NCI-H1694 treated with DMSO at 0.1 percent for 48 hours (cell line): ENCODE results near the gene ADGRF4.

Source experiments
- DNase-seq: peaks from one replicate; lab custom pipeline; 2025; lab: John Stamatoyannopoulos, UW

Gene ADGRF4, protein sequence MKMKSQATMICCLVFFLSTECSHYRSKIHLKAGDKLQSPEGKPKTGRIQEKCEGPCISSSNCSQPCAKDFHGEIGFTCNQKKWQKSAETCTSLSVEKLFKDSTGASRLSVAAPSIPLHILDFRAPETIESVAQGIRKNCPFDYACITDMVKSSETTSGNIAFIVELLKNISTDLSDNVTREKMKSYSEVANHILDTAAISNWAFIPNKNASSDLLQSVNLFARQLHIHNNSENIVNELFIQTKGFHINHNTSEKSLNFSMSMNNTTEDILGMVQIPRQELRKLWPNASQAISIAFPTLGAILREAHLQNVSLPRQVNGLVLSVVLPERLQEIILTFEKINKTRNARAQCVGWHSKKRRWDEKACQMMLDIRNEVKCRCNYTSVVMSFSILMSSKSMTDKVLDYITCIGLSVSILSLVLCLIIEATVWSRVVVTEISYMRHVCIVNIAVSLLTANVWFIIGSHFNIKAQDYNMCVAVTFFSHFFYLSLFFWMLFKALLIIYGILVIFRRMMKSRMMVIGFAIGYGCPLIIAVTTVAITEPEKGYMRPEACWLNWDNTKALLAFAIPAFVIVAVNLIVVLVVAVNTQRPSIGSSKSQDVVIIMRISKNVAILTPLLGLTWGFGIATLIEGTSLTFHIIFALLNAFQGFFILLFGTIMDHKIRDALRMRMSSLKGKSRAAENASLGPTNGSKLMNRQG

GRCh38 chr6:47698342-47698787 is at the start of gene ADGRF4:
Gene ADGRF4 (plus strand): TSS chr6:47698580. CDS start chr6:47707246, 8,666 bp downstream.
- no peak for DNase-seq

- no peak for DNase-seq
Observed at GRCh38 chr6:47650553-47651432, 47.6 kb upstream of the ADGRF4 start.

DNA sequence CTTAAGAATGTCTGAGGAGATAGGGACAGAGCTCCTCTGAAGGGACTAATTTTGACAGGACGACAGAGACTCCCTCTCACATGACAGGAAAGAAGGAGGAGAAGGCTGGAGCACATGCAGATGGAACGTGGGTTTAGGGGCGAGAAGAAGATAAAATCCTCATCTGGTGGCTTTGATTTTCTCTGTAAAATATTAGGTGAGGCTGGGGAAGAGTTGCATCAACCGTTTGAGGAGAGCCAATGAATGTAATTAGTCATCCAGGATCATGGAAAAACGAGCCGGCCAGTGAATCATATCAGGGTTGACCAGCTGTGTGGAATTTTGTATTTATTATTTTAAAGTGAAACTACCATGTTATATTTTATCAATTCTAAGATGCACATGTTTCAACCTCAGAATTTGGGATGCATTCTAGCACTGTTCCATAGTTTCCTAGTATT is 46.9 kb upstream of the ADGRF4 start:
- no peak for DNase-seq

- DNase-seq, result no peak
Observed at GRCh38 chr6:47653706-47654105, 44.7 kb upstream of the ADGRF4 start.

DNA sequence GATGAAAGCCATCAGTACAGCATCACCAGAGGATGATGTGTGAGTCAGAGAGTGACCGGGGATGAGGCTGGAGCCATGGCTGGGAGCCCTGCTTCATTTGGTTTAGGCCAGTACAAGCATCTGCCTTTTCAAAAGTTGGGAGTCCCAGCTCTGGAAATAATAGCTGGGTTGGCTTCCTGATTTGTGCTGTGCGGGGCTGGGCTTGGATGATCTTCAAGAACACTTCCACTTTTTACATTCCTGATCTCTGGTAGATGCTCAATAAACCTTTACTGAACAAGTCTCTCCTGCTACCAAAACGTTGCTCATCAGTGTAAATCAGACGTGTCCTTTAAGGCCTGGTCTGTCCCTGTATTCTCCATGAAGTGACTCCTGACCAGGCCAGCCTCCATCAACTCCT is 44.1 kb upstream of the ADGRF4 start:
- DNase-seq, result no peak

DNA sequence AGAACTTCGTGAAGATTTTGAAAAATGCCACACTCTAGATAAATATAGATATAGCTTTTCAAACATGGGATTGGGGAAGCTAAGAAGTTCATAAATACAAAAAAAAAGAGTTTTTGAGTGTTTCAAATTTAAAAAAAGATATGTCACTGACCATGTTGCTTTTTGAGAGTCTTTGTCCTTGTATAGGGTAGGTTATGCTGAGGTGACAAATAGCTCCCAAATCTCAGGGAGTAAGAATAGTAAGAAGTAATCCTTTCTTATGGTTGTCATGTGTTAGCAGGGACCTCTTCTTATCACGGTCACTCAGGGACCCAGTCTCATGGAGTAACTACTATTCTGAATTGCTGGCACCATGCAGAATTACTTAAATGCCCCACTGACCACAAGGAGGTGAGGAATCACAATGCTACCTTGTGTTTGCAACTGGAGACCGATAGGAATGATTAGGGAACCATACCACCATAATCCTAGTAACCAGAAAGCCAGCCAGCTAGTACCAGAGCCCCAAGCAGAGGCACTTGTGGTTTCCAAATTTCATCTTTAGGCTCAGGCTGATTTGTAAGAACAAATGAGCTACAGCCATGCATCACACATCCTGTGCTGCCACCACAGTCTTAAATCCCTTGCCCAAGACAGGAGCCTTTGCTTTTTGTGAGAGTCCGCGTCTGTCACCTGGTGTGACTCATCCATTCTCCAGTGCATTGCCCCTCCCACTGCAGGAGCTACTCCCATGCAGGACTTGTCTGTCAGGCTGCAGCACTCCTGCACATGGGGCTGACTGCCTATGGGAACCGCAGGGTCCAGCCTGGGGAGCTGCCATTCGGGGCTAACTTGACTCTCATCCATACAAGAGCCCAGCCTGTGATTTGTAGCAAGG is 42.4 kb upstream of the ADGRF4 start:
- no peak for DNase-seq

GRCh38 chr6:47661960-47662359 is 36.4 kb upstream of the ADGRF4 start:
- DNase-seq, result no peak

DNA sequence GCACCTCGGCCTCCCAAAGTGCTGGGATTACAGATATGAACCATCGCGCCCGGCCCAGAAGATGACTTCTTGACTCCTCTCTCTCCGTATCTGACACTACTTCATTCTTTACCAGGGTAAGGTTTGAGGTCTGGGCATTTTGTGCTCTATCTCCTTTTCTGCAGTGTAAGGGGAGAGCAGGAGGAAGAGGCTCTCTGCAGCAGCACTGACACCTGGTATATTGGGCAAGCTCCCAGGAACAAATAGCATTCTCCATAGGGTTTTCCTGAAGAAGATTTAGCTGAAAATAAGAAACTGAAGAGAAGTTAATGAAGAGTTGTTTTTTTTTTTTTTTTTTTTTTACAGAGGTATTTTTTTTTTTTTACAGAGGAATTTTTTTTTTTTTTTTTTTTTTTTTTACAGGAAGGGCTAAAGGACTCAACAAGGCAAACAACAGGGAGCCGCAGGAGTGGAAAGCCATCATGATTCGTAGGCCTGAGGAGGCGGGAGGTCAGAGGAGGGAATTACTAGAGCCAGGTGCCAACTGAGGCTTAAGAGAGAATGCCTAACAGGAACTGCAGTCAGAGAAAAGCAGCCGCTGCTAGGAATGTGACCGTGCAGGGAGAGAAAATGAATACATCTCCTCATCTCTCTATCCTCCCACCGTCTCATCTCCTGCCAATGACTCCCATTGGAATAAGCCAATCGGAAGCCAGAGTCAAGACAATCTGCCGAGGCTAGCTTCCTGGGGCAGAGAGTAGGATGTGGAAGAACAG is 34.7 kb upstream of the ADGRF4 start:
- no peak for DNase-seq

- no peak for DNase-seq
Observed at GRCh38 chr6:47665112-47665511, 33.3 kb upstream of the ADGRF4 start.

DNA sequence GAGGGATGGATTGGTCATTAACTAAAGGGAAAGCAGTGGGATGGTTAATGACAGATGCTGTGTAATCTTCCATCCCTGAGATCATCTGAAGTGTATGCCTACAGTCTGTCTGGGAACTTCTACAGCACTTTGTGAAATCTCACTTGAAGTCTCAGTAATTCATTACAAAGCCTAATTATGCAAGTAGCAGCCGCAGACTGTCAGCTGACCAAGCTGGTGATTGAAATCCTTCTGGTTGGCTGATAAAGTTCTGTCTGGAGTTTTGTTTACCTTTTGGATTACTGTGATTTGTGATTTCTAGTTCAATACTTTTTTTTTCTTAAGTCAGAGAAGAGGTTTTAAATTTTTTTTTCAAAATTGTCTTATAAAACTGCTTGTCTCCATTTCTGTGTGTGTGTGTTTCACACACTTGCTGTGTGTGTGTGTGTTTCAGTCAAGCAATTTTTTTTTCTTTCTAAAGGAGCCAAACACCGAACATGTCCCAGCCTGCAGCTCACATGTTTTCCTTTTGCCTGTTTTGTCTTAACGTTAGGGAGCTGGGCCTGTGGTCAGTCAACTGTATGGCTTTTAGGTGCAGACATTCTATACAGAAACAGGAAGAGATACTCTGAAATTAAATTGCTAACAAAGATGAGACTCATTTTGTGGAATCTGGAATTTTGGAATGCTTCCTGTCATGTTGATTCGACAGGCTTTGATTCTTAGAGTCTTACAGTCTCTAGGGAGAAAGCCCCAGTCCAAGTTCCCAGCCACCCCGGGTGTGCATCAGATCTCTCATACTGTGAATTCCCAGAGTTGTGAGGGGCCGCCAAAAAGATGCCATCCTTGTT is 28.5 kb upstream of the ADGRF4 start:
- no peak for DNase-seq

GRCh38 chr6:47670851-47671250 is 27.5 kb upstream of the ADGRF4 start:
- DNase-seq, result no peak

DNA sequence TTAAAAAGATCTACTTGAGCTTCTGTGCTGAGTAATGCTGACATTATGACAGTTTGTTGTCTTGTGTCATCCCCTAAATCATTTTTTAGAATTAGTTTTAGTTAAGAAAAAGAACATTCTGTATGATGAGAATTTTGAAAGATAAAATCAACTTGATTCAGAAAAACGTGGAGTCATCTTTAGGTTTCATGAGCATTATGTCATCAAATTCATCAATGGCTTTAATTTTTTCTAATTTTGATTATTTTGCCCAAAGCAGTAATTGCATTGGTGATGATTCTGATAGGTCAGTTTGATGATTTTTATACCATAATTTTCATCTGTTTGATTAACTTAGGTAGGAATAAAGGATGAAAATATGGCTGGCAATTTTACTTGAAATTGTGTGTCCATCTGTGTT is 26.6 kb upstream of the ADGRF4 start:
- DNase-seq, result no peak

- no peak for DNase-seq
Observed at GRCh38 chr6:47672816-47673215, 25.6 kb upstream of the ADGRF4 start.

DNA sequence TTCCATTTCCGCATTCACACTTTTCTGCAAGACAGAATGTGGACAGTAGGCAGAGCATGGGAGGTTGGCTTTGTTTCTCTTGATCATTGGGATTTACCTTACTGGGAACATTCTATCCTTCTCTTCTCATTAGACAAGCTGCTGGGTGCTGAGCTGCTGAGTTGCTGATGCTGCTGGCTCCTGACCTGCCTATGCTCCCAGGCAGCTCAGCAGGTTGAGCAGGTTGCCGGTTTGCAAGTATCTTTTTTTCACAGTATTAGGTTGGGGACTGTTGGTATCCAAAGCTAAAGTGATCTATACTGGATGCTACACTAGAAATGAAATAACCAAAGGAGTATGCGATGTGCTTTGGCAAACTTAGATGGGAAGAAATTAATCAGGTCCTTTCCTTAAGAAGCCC is 23.7 kb upstream of the ADGRF4 start:
- no peak for DNase-seq

GRCh38 chr6:47677381-47678100 is 20.8 kb upstream of the ADGRF4 start:
- DNase-seq, result no peak

DNA sequence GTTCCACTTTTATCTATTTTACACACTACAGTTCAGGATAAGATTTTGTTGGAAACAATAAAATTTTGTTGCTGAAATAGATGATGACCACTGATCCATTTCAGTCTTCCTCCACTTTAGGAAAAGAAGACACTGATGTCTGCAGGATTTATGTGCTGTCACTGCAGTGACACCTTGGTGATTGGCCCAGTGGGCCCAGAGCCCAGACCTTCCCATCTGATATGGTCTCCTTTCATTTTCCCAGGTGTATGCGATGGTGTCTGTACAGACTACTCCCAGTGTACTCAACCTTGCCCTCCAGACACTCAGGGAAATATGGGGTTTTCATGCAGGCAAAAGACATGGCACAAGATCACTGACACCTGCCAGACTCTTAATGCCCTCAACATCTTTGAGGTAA is 19.6 kb upstream of the ADGRF4 start:
- no peak for DNase-seq

GRCh38 chr6:47679322-47679906 is 19.0 kb upstream of the ADGRF4 start:
- no peak for DNase-seq

- no peak for DNase-seq
Observed at GRCh38 chr6:47680051-47680450, 18.3 kb upstream of the ADGRF4 start.

- DNase-seq, result no peak
Observed at GRCh38 chr6:47680724-47681123, 17.7 kb upstream of the ADGRF4 start.
